Nephron progenitor cell (in vitro differentiated cells): Measurements from ENCODE around the gene RPGR.
A peak's percentile ranks its signal among the peaks of the same experiment; 100 is the strongest.

Experiments used
- DNase-seq: peaks from one replicate; pipeline ENCODE4 v3.0.0; 2021
- H3K27ac Mint-ChIP-seq: 2 replicates; pipeline ENCODE4 v1.8.0; 2021; ENCODE audit warnings: mild to moderate bottlenecking, moderate library complexity, mixed read lengths
- H3K27me3 Mint-ChIP-seq: 2 replicates; pipeline ENCODE4 v1.8.0; 2021; ENCODE audit warnings: mild to moderate bottlenecking, low read depth, mixed read lengths; ENCODE audit not compliant: poor library complexity
- H3K36me3 Mint-ChIP-seq: 2 replicates; pipeline ENCODE4 v1.8.0; 2021; ENCODE audit warnings: low read depth, mixed read lengths
- H3K4me1 Mint-ChIP-seq: 2 replicates; pipeline ENCODE4 v1.8.0; 2021; ENCODE audit warnings: mixed read lengths
- H3K4me3 Mint-ChIP-seq: 2 replicates; pipeline ENCODE4 v1.8.0; 2021; ENCODE audit warnings: mild to moderate bottlenecking, moderate library complexity, mixed read lengths
- H3K9me3 Mint-ChIP-seq: 2 replicates; pipeline ENCODE4 v1.8.0; 2021; ENCODE audit warnings: mild to moderate bottlenecking, moderate library complexity, mixed read lengths
- CTCF ChIP-seq: fragments of 200-600 bp; sonication (generic); IDR thresholded peaks from 2 replicates; pipeline ENCODE4 v1.5.0; 2021; ENCODE audit warnings: antibody characterized with exemption

The RPGR gene

GRCh38 chrX:38336538-38337240 is 9.4 kb upstream of the RPGR start:
- H3K27me3 Mint-ChIP-seq = peaks cover 17% of the 10 kb centered on the region
- peaks cover 21% of the 10 kb centered on the region for H3K9me3 Mint-ChIP-seq
- peaks cover 5% of the 10 kb centered on the region for H3K4me1 Mint-ChIP-seq
- H3K4me3 Mint-ChIP-seq = no peak overlapping the region
- DNase-seq = no peak
- no peaks in the 10 kb centered on the region for H3K36me3 Mint-ChIP-seq
- H3K27ac Mint-ChIP-seq = no peak overlapping the region
- no peak for TF ChIP-seq CTCF

GRCh38 chrX:38335382-38335781 is 8.1 kb upstream of the RPGR start:
- Mint-ChIP-seq H3K4me3 (no peak overlapping the region), H3K9me3 (peaks cover 18% of the 10 kb centered on the region), H3K36me3 (no peaks in the 10 kb centered on the region), H3K4me1 (no peaks in the 10 kb centered on the region), H3K27me3 (peaks cover 17% of the 10 kb centered on the region), H3K27ac (no peak overlapping the region)
- DNase-seq = no peak
- TF ChIP-seq CTCF = no peak

GRCh38 chrX:38332505-38332904 is 5.2 kb upstream of the RPGR start:
- DNase-seq = no peak
- H3K4me1 Mint-ChIP-seq = no peaks in the 10 kb centered on the region
- TF ChIP-seq CTCF = no peak
- peaks cover 20% of the 10 kb centered on the region for H3K27me3 Mint-ChIP-seq
- no peak overlapping the region for H3K27ac Mint-ChIP-seq
- no peak overlapping the region for H3K4me3 Mint-ChIP-seq
- H3K36me3 Mint-ChIP-seq = no peaks in the 10 kb centered on the region
- peaks cover 26% of the 10 kb centered on the region for H3K9me3 Mint-ChIP-seq

- TF ChIP-seq CTCF = no peak
- DNase-seq = no peak
- H3K27ac Mint-ChIP-seq = no peak overlapping the region
Observed at GRCh38 chrX:38327775-38328081, 419 bp upstream of the RPGR start.

GRCh38 chrX:38326086-38326485 is 1.2 kb downstream of the RPGR start:
- Mint-ChIP-seq H3K36me3 (no peaks in the 10 kb centered on the region), H3K27ac (no peak overlapping the region), H3K4me1 (peaks cover 15% of the 10 kb centered on the region), H3K9me3 (peaks cover 29% of the 10 kb centered on the region), H3K27me3 (peaks cover 7% of the 10 kb centered on the region), H3K4me3 (peak overlapping the region; percentile 91)
- TF ChIP-seq CTCF = no peak
- no peak for DNase-seq

More at GRCh38 chrX:38327775-38328081, 419 bp upstream of the RPGR start:
- H3K4me3 Mint-ChIP-seq = peak overlapping the region; percentile 91
- peaks cover 15% of the 10 kb centered on the region for H3K4me1 Mint-ChIP-seq
- peaks cover 33% of the 10 kb centered on the region for H3K9me3 Mint-ChIP-seq
- H3K36me3 Mint-ChIP-seq = no peaks in the 10 kb centered on the region
- H3K27me3 Mint-ChIP-seq = peaks cover 11% of the 10 kb centered on the region

- Mint-ChIP-seq H3K27ac (no peak overlapping the region), H3K4me1 (peaks cover 6% of the 10 kb centered on the region), H3K4me3 (no peak overlapping the region), H3K27me3 (no peaks in the 10 kb centered on the region), H3K36me3 (no peaks in the 10 kb centered on the region), H3K9me3 (peaks cover 13% of the 10 kb centered on the region)
- TF ChIP-seq CTCF = no peak
- no peak for DNase-seq
Observed at GRCh38 chrX:38320819-38321218, 6.5 kb downstream of the RPGR start.
